Measurements from ENCODE around the gene INS.
A peak's percentile ranks its signal among the peaks of the same experiment; 100 is the strongest.

The INS gene

GRCh38 chr11:2140411-2141400 is 20.3 kb downstream of the INS start:
- no peak overlapping the region for H3K9ac ChIP-seq (ENCODE audit: low read length)
- no peaks in the 10 kb centered on the region for H3K36me3 ChIP-seq (ENCODE audit: control insufficient read depth, insufficient read depth, low read length)
- no peak overlapping the region for H3K27ac ChIP-seq (ENCODE audit: low read depth, low read length)
- H3K4me1 ChIP-seq (ENCODE audit: control insufficient read depth, insufficient read depth, low read length) = no peaks in the 10 kb centered on the region
- H3K4me3 ChIP-seq (ENCODE audit: low read length) = no peak overlapping the region
- H3K27me3 ChIP-seq (ENCODE audit: control insufficient read depth, insufficient read depth, low read length) = peaks cover 22% of the 10 kb centered on the region

GRCh38 chr11:2139621-2140337 is 21.2 kb downstream of the INS start:
- H3K27ac ChIP-seq (ENCODE audit: low read depth, low read length) = no peak overlapping the region
- no peaks in the 10 kb centered on the region for H3K4me1 ChIP-seq (ENCODE audit: control insufficient read depth, insufficient read depth, low read length)
- no peak overlapping the region for H3K9ac ChIP-seq (ENCODE audit: low read length)
- no peaks in the 10 kb centered on the region for H3K36me3 ChIP-seq (ENCODE audit: control insufficient read depth, insufficient read depth, low read length)
- peaks cover 23% of the 10 kb centered on the region for H3K27me3 ChIP-seq (ENCODE audit: control insufficient read depth, insufficient read depth, low read length)
- no peak overlapping the region for H3K4me3 ChIP-seq (ENCODE audit: low read length)

GRCh38 chr11:2139123-2139521 is 21.9 kb downstream of the INS start, which contains the start of gene IGF2:
TSS of gene IGF2 (minus strand) at chr11:2139389. CDS start at chr11:2135523, 3,866 bp downstream.
- Histone ChIP-seq H3K4me3 (ENCODE audit: low read length) (peak within 1 kb of the TSS; percentile 46), H3K4me1 (ENCODE audit: control insufficient read depth, insufficient read depth, low read length) (no peaks in the 10 kb centered on the region), H3K9ac (ENCODE audit: low read length) (no peak within 1 kb of the TSS), H3K27me3 (ENCODE audit: control insufficient read depth, insufficient read depth, low read length) (peaks cover 25% of the 10 kb centered on the region), H3K27ac (ENCODE audit: low read depth, low read length) (no peak within 1 kb of the TSS), H3K36me3 (ENCODE audit: control insufficient read depth, insufficient read depth, low read length) (no peaks in the 10 kb centered on the region)

- peaks cover 24% of the 10 kb centered on the region for H3K27me3 ChIP-seq (ENCODE audit: control insufficient read depth, insufficient read depth, low read length)
- H3K4me1 ChIP-seq (ENCODE audit: control insufficient read depth, insufficient read depth, low read length) = no peaks in the 10 kb centered on the region
- no peak overlapping the region for H3K9ac ChIP-seq (ENCODE audit: low read length)
- H3K4me3 ChIP-seq (ENCODE audit: low read length) = peak overlapping the region; percentile 46
- H3K27ac ChIP-seq (ENCODE audit: low read depth, low read length) = no peak overlapping the region
- H3K36me3 ChIP-seq (ENCODE audit: control insufficient read depth, insufficient read depth, low read length) = no peaks in the 10 kb centered on the region
Measured at GRCh38 chr11:2138431-2139122, 22.4 kb downstream of the INS start.

- Histone ChIP-seq H3K27me3 (ENCODE audit: control insufficient read depth, insufficient read depth, low read length) (peaks cover 23% of the 10 kb centered on the region), H3K9ac (ENCODE audit: low read length) (no peak overlapping the region), H3K36me3 (ENCODE audit: control insufficient read depth, insufficient read depth, low read length) (no peaks in the 10 kb centered on the region), H3K4me1 (ENCODE audit: control insufficient read depth, insufficient read depth, low read length) (no peaks in the 10 kb centered on the region), H3K27ac (ENCODE audit: low read depth, low read length) (no peak overlapping the region), H3K4me3 (ENCODE audit: low read length) (no peak overlapping the region)
Measured at GRCh38 chr11:2138068-2138430, 23.0 kb downstream of the INS start.

GRCh38 chr11:2137202-2138067 is 23.6 kb downstream of the INS start:
- Histone ChIP-seq H3K9ac (ENCODE audit: low read length) (no peak overlapping the region), H3K27ac (ENCODE audit: low read depth, low read length) (no peak overlapping the region), H3K4me1 (ENCODE audit: control insufficient read depth, insufficient read depth, low read length) (no peaks in the 10 kb centered on the region), H3K4me3 (ENCODE audit: low read length) (peak overlapping the region; percentile 15), H3K27me3 (ENCODE audit: control insufficient read depth, insufficient read depth, low read length) (peaks cover 23% of the 10 kb centered on the region), H3K36me3 (ENCODE audit: control insufficient read depth, insufficient read depth, low read length) (no peaks in the 10 kb centered on the region)

GRCh38 chr11:2136952-2137201 is 24.1 kb downstream of the INS start:
- H3K4me1 ChIP-seq (ENCODE audit: control insufficient read depth, insufficient read depth, low read length) = no peaks in the 10 kb centered on the region
- H3K4me3 ChIP-seq (ENCODE audit: low read length) = peak overlapping the region; percentile 0
- H3K27me3 ChIP-seq (ENCODE audit: control insufficient read depth, insufficient read depth, low read length) = peaks cover 23% of the 10 kb centered on the region

GRCh38 chr11:2136209-2136951 is 24.6 kb downstream of the INS start:
- Histone ChIP-seq H3K9ac (ENCODE audit: low read length) (no peak overlapping the region), H3K27ac (ENCODE audit: low read depth, low read length) (no peak overlapping the region), H3K4me3 (ENCODE audit: low read length) (no peak overlapping the region), H3K4me1 (ENCODE audit: control insufficient read depth, insufficient read depth, low read length) (no peaks in the 10 kb centered on the region), H3K27me3 (ENCODE audit: control insufficient read depth, insufficient read depth, low read length) (peaks cover 23% of the 10 kb centered on the region), H3K36me3 (ENCODE audit: control insufficient read depth, insufficient read depth, low read length) (no peaks in the 10 kb centered on the region)

More at GRCh38 chr11:2136952-2137201, 24.1 kb downstream of the INS start:
- H3K27ac ChIP-seq (ENCODE audit: low read depth, low read length) = no peak overlapping the region
- no peaks in the 10 kb centered on the region for H3K36me3 ChIP-seq (ENCODE audit: control insufficient read depth, insufficient read depth, low read length)
- H3K9ac ChIP-seq (ENCODE audit: low read length) = no peak overlapping the region

- no peaks in the 10 kb centered on the region for H3K36me3 ChIP-seq (ENCODE audit: control insufficient read depth, insufficient read depth, low read length)
- H3K9ac ChIP-seq (ENCODE audit: low read length) = no peak overlapping the region
- no peak overlapping the region for H3K4me3 ChIP-seq (ENCODE audit: low read length)
- peaks cover 21% of the 10 kb centered on the region for H3K27me3 ChIP-seq (ENCODE audit: control insufficient read depth, insufficient read depth, low read length)
- no peaks in the 10 kb centered on the region for H3K4me1 ChIP-seq (ENCODE audit: control insufficient read depth, insufficient read depth, low read length)
- H3K27ac ChIP-seq (ENCODE audit: low read depth, low read length) = no peak overlapping the region
Measured at GRCh38 chr11:2135648-2136201, 25.3 kb downstream of the INS start.

- Histone ChIP-seq H3K27me3 (ENCODE audit: control insufficient read depth, insufficient read depth, low read length) (peaks cover 19% of the 10 kb centered on the region), H3K27ac (ENCODE audit: low read depth, low read length) (no peak overlapping the region), H3K9ac (ENCODE audit: low read length) (no peak overlapping the region), H3K36me3 (ENCODE audit: control insufficient read depth, insufficient read depth, low read length) (no peaks in the 10 kb centered on the region), H3K4me1 (ENCODE audit: control insufficient read depth, insufficient read depth, low read length) (no peaks in the 10 kb centered on the region), H3K4me3 (ENCODE audit: low read length) (no peak overlapping the region)
Measured at GRCh38 chr11:2135018-2135569, 25.9 kb downstream of the INS start.
